ENCODE data around the gene CALHM6. TPM values are rescaled to one million over a fixed set of nuclear protein-coding genes. Genes with fewer than 3 reads are reported as not detected.

Gene CALHM6
- total and polyA plus RNA-seq, 2 experiments from 2014 or later = 1.2 to 1.6 TPM

GRCh38 chr6:116444575-116444974 lies 16.6 kb upstream of the CALHM6 start (continued):
- TF ChIP-seq REST (IDR thresholded peaks at IDR 0.05; ENCODE audit: unreplicated experiment) (no peak), STAT1 (IDR thresholded peaks at IDR 0.05; ENCODE audit: unreplicated experiment) (no peak)

- Mint-ChIP-seq H3K9me3 (no peaks in the 10 kb centered on the region), H3K4me3 (no peak overlapping the region), H3K4me1 (peaks cover 32% of the 10 kb centered on the region), H3K27ac (0 out of 2 replicates have a peak overlapping the region, but pooled peaks have one; percentile 34), H3K27me3 (ENCODE audit: insufficient read depth, low read depth, poor library complexity) (no peaks in the 10 kb centered on the region), H3K36me3 (ENCODE audit: low read depth) (no peaks in the 10 kb centered on the region)
- peaks cover 19% of the 10 kb centered on the region for H3K4me1 ChIP-seq (ENCODE audit: insufficient read depth)
- no peaks in the 10 kb centered on the region for H3K9me2 ChIP-seq (ENCODE audit: insufficient read depth)
- no peaks in the 10 kb centered on the region for H3F3A ChIP-seq (replicated peaks; ENCODE audit: low read depth)
- H3K27ac ChIP-seq (ENCODE audit: low read depth) = no peak overlapping the region
- no peak for TF ChIP-seq CTCF (conservative IDR thresholded peaks at IDR 0.05; ENCODE audit: low read depth in 2 of 2)
- no peak for TF ChIP-seq REST (IDR thresholded peaks at IDR 0.05; ENCODE audit: unreplicated experiment)
- TF ChIP-seq EZH2phosphoT487 (IDR thresholded peaks at IDR 0.05; ENCODE audit: unreplicated experiment) = no peak
- TF ChIP-seq JUNB (IDR thresholded peaks at IDR 0.05; ENCODE audit: unreplicated experiment) = no peak
- TF ChIP-seq POLR2AphosphoS5 (IDR thresholded peaks at IDR 0.05; ENCODE audit: low read depth) = no peak
- no peak for TF ChIP-seq EZH2 (IDR thresholded peaks at IDR 0.05; ENCODE audit: low read depth, unreplicated experiment)
- no peak for TF ChIP-seq CREB1 (CRISPR knock-in tag; IDR thresholded peaks at IDR 0.05; ENCODE audit: low read depth)
- no peak for TF ChIP-seq ZNF331 (CRISPR knock-in tag; IDR thresholded peaks at IDR 0.05; ENCODE audit: low read depth)
- H3K36me3 ChIP-seq (ENCODE audit: insufficient read depth) = no peaks in the 10 kb centered on the region
- H3K4me2 ChIP-seq = no peak overlapping the region
- no peaks in the 10 kb centered on the region for H4K20me1 ChIP-seq (replicated peaks; ENCODE audit: insufficient read depth)
- H3K79me2 ChIP-seq (replicated peaks; ENCODE audit: insufficient read depth) = no peaks in the 10 kb centered on the region
- no peaks in the 10 kb centered on the region for H3K27me3 ChIP-seq (ENCODE audit: insufficient read depth)
- no peak overlapping the region for H3K4me3 ChIP-seq
- DNase-seq (ENCODE audit: low spot score) (no peak), ATAC-seq (no peak)
- no peak overlapping the region for H2AFZ ChIP-seq
Observed at GRCh38 chr6:116445102-116445501, 16.1 kb upstream of the CALHM6 start.
